ENCODE results near the gene PIH1D1.

The PIH1D1 gene

DNA sequence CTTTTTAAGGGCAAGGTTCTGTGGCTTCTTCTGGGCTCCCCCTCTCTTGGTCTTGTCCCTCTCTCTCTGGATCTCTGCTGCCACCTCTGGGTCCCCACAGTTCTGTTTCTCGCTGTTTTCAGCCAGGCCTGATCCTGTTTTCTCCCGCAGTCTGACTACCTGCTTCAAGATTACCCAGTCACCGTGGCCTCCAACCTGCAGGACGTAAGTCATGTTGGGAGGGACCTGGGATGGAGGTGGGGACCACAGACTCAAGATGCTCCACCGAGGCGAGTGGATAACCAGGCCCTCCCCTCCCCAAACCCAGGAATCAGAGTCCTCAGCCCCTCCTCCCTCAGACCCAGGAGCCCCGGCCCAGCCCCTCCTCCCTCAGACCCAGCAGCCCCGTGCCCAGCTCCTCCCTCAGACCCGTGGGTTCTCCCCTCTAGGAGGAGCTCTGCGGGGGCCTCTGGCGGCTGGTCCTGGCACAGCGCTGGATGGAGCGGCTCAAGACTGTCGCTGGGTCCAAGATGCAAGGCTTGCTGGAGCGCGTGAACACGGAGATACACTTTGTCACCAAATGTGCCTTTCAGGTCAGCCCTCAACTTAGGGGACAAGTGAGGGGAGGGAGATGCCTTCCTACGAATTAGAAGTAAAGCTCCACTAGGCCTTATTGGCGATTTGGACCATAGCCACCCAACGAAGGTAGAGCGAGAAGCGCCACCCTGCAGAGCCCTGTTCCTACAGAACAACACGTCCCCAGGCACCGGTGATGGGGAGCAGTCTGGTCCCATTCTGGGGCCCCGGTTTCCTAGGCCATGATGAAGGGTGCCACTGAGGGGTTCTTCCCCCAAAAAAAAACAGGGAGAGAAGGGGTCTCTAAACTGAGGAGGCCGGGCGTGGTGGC, 24.6 kb upstream of the PIH1D1 start:
- H3K27ac ChIP-seq = no peak overlapping the region
- TF ChIP-seq, protein P1, sequence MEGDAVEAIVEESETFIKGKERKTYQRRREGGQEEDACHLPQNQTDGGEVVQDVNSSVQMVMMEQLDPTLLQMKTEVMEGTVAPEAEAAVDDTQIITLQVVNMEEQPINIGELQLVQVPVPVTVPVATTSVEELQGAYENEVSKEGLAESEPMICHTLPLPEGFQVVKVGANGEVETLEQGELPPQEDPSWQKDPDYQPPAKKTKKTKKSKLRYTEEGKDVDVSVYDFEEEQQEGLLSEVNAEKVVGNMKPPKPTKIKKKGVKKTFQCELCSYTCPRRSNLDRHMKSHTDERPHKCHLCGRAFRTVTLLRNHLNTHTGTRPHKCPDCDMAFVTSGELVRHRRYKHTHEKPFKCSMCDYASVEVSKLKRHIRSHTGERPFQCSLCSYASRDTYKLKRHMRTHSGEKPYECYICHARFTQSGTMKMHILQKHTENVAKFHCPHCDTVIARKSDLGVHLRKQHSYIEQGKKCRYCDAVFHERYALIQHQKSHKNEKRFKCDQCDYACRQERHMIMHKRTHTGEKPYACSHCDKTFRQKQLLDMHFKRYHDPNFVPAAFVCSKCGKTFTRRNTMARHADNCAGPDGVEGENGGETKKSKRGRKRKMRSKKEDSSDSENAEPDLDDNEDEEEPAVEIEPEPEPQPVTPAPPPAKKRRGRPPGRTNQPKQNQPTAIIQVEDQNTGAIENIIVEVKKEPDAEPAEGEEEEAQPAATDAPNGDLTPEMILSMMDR (conservative IDR thresholded peaks at IDR 0.05) = peak; percentile 20; the same call in 1 of the 2 replicates

DNA sequence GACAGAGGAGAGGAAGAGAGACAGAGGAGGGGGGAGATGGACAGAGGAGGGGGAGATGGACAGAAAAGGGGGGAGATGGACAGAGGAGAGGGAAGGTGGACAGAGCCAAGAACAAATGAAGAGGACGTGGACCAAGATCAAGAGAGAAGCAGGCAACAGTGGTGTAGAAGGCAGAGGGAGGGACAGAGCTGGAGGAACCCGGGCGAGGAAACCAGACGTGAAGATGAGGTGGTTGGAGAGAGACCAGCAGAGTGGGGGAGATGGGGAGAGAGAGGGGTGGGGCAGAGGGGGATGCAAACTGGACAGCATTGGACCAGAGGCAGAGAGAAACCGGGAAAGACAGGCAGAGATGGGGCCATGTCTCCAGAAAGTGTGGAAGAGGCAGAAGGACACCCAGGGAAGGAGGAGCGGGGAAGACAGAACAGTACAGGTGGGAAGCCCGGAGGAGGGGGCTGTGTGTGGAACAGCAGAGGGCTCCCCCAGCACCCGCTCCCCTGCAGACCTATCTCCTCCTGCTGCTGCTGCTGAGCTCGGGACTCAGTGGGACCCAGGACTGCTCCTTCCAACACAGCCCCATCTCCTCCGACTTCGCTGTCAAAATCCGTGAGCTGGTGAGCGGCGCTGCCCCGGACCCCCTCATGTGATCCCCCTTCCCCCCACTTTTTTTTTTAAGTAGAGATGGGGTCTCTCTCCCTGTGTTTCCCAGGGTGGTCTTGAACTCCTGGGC, 23.7 kb upstream of the PIH1D1 start:
- TF ChIP-seq, protein P1 (conservative IDR thresholded peaks at IDR 0.05) = no peak
- no peak overlapping the region for H3K27ac ChIP-seq

DNA sequence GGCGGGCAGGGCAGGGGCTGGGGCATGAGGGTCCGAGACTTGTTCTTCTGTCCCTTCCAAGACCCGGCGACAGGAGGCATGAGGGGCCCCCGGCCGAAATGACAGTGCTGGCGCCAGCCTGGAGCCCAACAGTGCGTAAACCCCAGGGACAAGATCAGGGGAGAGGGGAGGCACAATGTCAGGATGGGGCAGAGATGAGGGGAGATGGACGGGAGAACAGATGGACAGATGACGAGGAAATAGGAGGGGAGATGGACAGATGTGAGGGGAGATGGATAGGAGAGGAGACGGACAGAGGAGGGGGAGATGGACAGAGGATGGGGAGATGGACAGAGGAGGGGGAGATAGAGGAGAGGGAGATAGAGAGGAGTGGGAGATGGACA, 22.9 kb upstream of the PIH1D1 start:
- TF ChIP-seq, protein P1 (conservative IDR thresholded peaks at IDR 0.05) = no peak
- H3K27ac ChIP-seq = peak overlapping the region; percentile 65; the same call in 1 of the 2 replicates

DNA sequence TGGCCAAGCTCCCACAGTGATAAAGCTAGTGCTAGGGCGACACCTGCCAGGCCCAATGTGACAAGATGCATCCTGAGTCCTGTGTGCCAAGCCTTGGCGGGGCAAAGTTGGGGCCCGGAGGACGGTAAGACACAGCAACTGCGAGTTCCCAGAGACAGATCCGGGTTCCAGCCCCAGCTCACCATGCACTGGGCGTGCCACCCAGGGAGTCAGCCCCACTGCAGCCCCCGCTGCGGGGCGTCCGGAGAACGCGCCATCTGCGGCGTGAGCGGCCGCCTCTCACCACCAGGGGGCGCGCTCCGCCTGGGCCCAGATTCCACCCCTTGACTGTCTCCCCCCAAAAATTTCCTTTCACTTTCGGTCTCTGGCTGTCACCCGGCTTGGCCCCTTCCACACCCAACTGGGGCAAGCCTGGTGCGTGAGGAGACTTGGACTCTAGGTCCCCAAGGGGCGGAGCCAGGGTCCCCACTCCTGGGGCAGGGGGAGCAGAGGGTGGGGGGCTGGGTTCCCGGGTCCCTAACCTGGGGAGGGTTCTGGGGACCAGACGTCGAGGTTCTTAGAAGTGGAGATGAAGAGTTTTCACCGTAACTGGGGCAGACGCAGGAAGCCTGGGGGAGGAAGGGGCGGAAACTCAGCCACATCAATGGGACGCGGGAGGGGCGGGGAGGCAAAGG, 22.4 kb upstream of the PIH1D1 start, which contains the start of gene FLT3LG:
TSS of gene FLT3LG (plus strand) at position 348 of the 674 bp plus-strand sequence. CDS start 425 bp downstream, outside the sequence.
- TF ChIP-seq, protein P1 (conservative IDR thresholded peaks at IDR 0.05) = peak; percentile 99
- peak within 1 kb of the TSS; percentile 65; the same call in 1 of the 2 replicates for H3K27ac ChIP-seq

DNA sequence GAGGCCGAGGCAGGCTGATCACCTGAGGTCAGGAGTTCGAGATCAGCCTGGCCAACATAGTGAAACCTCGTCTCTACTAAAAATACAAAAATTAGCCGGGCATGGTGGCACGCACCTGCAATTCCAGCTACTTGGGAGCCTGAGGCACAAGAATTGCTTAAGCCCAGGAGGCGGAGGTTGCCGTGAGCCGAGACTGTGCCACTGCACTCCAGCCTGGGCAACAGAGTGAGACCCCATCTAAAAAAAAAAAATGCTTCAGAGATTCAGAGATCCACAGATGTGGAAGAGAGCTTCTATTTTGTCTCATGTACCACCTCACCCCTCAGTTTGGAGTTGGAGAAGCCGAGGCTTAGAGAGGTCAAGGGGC, 21.9 kb upstream of the PIH1D1 start:
- H3K27ac ChIP-seq = peak overlapping the region; percentile 65; the same call in 1 of the 2 replicates

DNA sequence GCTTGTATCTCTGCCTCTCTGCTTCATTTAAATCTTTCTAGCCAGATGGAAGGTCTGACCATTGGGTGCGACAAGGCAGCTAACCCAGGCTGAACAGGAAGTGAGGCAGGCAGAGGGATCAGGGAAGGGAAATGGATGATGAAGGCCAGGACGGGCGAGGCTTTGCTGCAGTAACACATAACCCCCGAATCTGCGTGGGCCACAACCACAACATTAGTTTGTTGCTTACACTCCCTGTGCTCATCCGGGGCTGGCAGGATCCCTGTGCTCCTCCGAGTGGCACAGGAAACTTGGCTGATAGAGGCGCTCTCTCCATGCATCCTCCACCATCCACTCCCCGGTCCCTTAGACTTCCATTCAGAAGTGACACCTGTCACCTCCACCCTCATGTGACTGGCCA, 21.3 kb upstream of the PIH1D1 start:
- no peak overlapping the region for H3K27ac ChIP-seq
- TF ChIP-seq, protein P1 (conservative IDR thresholded peaks at IDR 0.05) = no peak

DNA sequence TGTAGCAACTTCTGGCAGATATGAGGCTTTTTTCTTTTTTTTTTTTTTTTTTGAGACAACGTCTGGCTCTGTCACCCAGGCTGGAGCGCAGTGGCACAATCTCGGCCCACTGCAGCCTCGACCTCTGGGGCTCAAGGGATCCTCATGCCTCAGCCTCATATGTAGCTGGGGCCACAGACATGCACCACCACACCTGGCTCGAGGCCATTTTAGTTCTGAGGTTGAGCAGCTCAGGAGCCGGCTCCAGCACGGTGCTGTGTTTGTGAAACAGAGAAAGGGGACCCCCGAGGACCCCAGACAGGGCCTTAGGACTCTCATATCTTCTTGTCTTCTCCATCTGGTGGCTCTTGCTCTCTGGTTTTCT, 19.0 kb upstream of the PIH1D1 start:
- TF ChIP-seq, protein P1 (conservative IDR thresholded peaks at IDR 0.05) = no peak
- no peak overlapping the region for H3K27ac ChIP-seq
